K562 (cell line): ENCODE results near the gene MYMK. TPM values are rescaled to one million over a fixed set of nuclear protein-coding genes. Genes with fewer than 3 reads are reported as not detected.

Experiments used
- ATAC-seq: fragments of 200-7000 bp; cut with Tn5 transposase; 3 replicates; pipeline ENCODE4 v1.9.1; 2020; ENCODE audit warnings: moderate library complexity
- BruUV-seq: library from RNA; stranded (reverse); fragments of 400-500 nt; replicated peaks from 2 replicates; lab custom pipeline; 2021; lab: Mats Ljungman, UMichigan
- CTCF ChIA-PET: fragments of 300-600 bp; formaldehyde crosslinking; extraction: SDS; loops from one replicate; lab custom pipeline; 2021; ENCODE audit warnings: low intra/inter-chr PET ratio; lab: Yijun Ruan, JAX
- POLR2A ChIA-PET: fragments of 300-600, 350-650 bp; sonication (Branson Sonifier 250); formaldehyde crosslinking; extraction: SDS; loops from one replicate; lab custom pipeline; 2021; ENCODE audit warnings: antibody characterized with exemption, inconsistent platforms; lab: Yijun Ruan, JAX
- DNase-seq, 4 experiments: peaks; one replicate each; pipeline versions ENCODE4 v3.0.0 to v3.0.0-alpha.2; 2011 to 2018; ENCODE audit warnings: low spot score in 3 of 4, mixed read lengths in 3 of 4; ENCODE audit errors: extremely low read depth in 1 of 4
- FAIRE-seq: peaks from 2 replicates; lab custom pipeline; 2011; peaks lifted over from hg19 to GRCh38; lab: Jason Lieb, UNC
- H2AFZ ChIP-seq: 2 replicates; pipeline ENCODE4 v1.6.0; 2011; ENCODE audit warnings: low read depth, low read length, control low read depth, inconsistent platforms
- H3K27ac ChIP-seq: fragments of 200-600 bp; 3 replicates; pipeline ENCODE4 v1.8.0; 2011; ENCODE audit warnings: low read depth, mild to moderate bottlenecking, control low read depth, inconsistent platforms, low read length, moderate library complexity, mixed read lengths; ENCODE audit errors: extremely low read depth
- H3K27me3 ChIP-seq, 2 experiments: fragments of 300-600 bp in 1 of 2; 2 replicates in 1 of 2; 3 replicates in 1 of 2; pipeline versions ENCODE4 v1.6.0 to v1.8.0; 2011; ENCODE audit warnings: inconsistent platforms in 2 of 2, low read length in 2 of 2, mild to moderate bottlenecking in 1 of 2, mixed read lengths in 1 of 2, moderate library complexity in 1 of 2; ENCODE audit not compliant: control insufficient read depth in 2 of 2, insufficient read depth in 2 of 2
- H3K36me3 ChIP-seq: fragments of 300-600 bp; 3 replicates; pipeline ENCODE4 v1.8.0; 2011; ENCODE audit warnings: mild to moderate bottlenecking, low read length, inconsistent platforms; ENCODE audit not compliant: control insufficient read depth, insufficient read depth
- H3K4me1 ChIP-seq, 2 experiments: fragments of 200-600 bp in 1 of 2; replicated peaks in 1 of 2; 2 replicates in 1 of 2; 3 replicates in 1 of 2; pipeline versions ENCODE4 v1.5.1 to v1.8.0; 2011; ENCODE audit warnings: inconsistent platforms in 2 of 2, low read length in 2 of 2, mild to moderate bottlenecking in 1 of 2, mixed read lengths in 1 of 2, moderate library complexity in 1 of 2; ENCODE audit not compliant: control insufficient read depth in 2 of 2, insufficient read depth in 2 of 2
- H3K4me2 ChIP-seq: 2 replicates; pipeline ENCODE4 v1.6.1; 2011; ENCODE audit warnings: low read length, control low read depth, inconsistent platforms, mixed read lengths; ENCODE audit not compliant: insufficient read depth
- H3K4me3 ChIP-seq: fragments of 200-600 bp; sonication (generic), shearing (Covaris generic); 2 replicates; pipeline ENCODE4 v1.5.1; 2016; ENCODE audit warnings: control low read depth, inconsistent platforms
- H3K79me2 ChIP-seq: fragments of 200-600 bp; 3 replicates; pipeline ENCODE4 v1.8.0; 2011; ENCODE audit warnings: low read length, inconsistent platforms; ENCODE audit not compliant: control insufficient read depth, insufficient read depth
- H3K9ac ChIP-seq, 2 experiments: 2 replicates each; pipeline versions ENCODE4 v1.6.0 to v1.6.1; 2011; ENCODE audit warnings: low read depth in 2 of 2, low read length in 2 of 2, control low read depth in 1 of 2, inconsistent platforms in 1 of 2, mild to moderate bottlenecking in 1 of 2, mixed read lengths in 1 of 2; ENCODE audit not compliant: insufficient read depth in 1 of 2
- H3K9me1 ChIP-seq: one replicate; pipeline ENCODE4 v1.6.0; 2011; ENCODE audit warnings: inconsistent platforms, mild to moderate bottlenecking, low read length, moderate library complexity; ENCODE audit not compliant: control insufficient read depth, insufficient read depth
- H3K9me3 ChIP-seq: replicated peaks from 2 replicates; pipeline ENCODE4 v1.5.1; 2011; ENCODE audit warnings: low read depth, low read length, inconsistent platforms; ENCODE audit not compliant: control insufficient read depth, insufficient read depth
- H4K20me1 ChIP-seq: replicated peaks from 2 replicates; pipeline ENCODE4 v1.6.1; 2011; ENCODE audit warnings: low read length, inconsistent platforms, mixed read lengths; ENCODE audit not compliant: control insufficient read depth, insufficient read depth
- KLF1 ChIP-seq: fragments of 450-650 bp; IDR thresholded peaks from 2 replicates; pipeline ENCODE4 v1.6.1; 2016; ENCODE audit warnings: missing genetic modification characterization, missing compliant biosample characterization
- KLF10 ChIP-seq: fragments of 250-450 bp; sonication (Bioruptor Pico); IDR thresholded peaks from 2 replicates; pipeline ENCODE4 v1.6.1; 2021; ENCODE audit warnings: matching md5 sums
- NFRKB ChIP-seq: fragments of 450-650 bp; IDR thresholded peaks from 2 replicates; pipeline ENCODE4 v1.6.1; 2016; ENCODE audit warnings: low read depth
- SAFB2 ChIP-seq: fragments of 200-400 bp; formaldehyde crosslinking; IDR thresholded peaks from 2 replicates; pipeline ENCODE4 v1.6.1; 2018; ENCODE audit warnings: borderline replicate concordance, low read length, low read depth, moderate library complexity; ENCODE audit not compliant: severe bottlenecking
- ZBTB17 ChIP-seq: fragments of 450-650 bp; formaldehyde crosslinking; IDR thresholded peaks from 2 replicates; pipeline ENCODE4 v1.4.0; 2020; ENCODE audit warnings: mild to moderate bottlenecking
- ZNF24 ChIP-seq: fragments of 450-650 bp; IDR thresholded peaks from 2 replicates; pipeline ENCODE4 v1.6.1; 2016
- ZNF263 ChIP-seq: sonication (generic); formaldehyde crosslinking; IDR thresholded peaks from 2 replicates; pipeline ENCODE4 v1.8.0; 2022; ENCODE audit warnings: mild to moderate bottlenecking, missing genetic modification reagents, borderline replicate concordance
- ZNF589 ChIP-seq: fragments of 200-800 bp; sonication (Bioruptor generic); IDR thresholded peaks from 2 replicates; pipeline ENCODE4 v1.6.1; 2016; ENCODE audit warnings: low read depth, missing genetic modification characterization, missing compliant biosample characterization
- WGBS: fragments of 100-300 bp; shearing (Covaris generic); methylation state at CpG from one replicate; pipeline ENCODE4 v1.1.6; 2016; ENCODE audit warnings: low coverage, mixed read lengths; ENCODE audit not compliant: insufficient coverage; ENCODE audit errors: missing lambda C conversion rate; 5-methylcytosine and 5-hydroxymethylcytosine counted together
- in situ Hi-C: fragments of 300-500 bp; cut with MboI; formaldehyde crosslinking; loops from 4 replicates; pipeline ENCODE4 v1.15.0; 2018; ENCODE audit warnings: inconsistent platforms, mixed read lengths
- intact Hi-C: fragments of 100-400 bp; cut with micrococcal nuclease; formaldehyde crosslinking; loops from 2 replicates; pipeline ENCODE4 v1.14.2; 2022
- polyA plus RNA-seq, 8 experiments: library from polyadenylated mRNA; depleted of rRNA in 4 of 8; stranded (reverse) in 5 of 8; unstranded in 3 of 8; fragments of >200 nt; fragmentation: Nextera tagmentation in 2 of 8; fragmentation: Illumina TruSeq in 1 of 8; extraction: Ambion mirVana in 2 of 8; extraction: Trizol in 1 of 8; gene quantifications; 2 replicates each; pipeline versions ENCODE4 v1.2.1 to v1.2.3, GENCODE V29; 2011 to 2014; ENCODE audit warnings: inconsistent platforms in 1 of 8, missing spikeins in 1 of 8
- total RNA-seq, 7 experiments: library from RNA; depleted of rRNA in 6 of 7; stranded (reverse); fragments of >200 nt in 6 of 7; fragmentation: Illumina TruSeq in 2 of 7; extraction: Trizol in 2 of 7; gene quantifications; 2 replicates each; pipeline versions ENCODE4 v1.2.1 to v1.2.3, GENCODE V29; 2011 to 2021; ENCODE audit warnings: low replicate concordance in 1 of 7

The MYMK gene
- total and polyA plus RNA-seq, 9 of the 15 experiments (the other 6 are each of a cell fraction or from before 2014, with no cell fraction given): not detected

DNA sequence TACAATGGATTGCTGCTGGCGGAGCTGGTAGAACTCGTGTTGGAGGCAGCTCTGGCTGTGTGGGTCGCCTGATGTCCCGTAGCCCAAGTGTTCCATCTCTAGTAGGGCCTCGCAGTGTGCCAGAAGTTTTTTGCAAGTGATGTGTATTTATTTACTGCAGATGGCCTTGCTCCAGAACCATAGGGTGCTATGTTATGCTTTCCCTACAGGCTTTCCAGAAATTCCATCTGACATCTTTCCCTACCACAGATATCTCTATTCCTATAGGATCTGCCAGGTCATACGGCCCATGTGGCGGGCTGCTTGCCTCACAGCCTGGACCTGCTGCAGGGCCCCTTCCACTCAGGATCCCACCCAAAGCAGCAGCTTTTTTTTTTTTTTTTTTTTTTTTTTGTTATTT, 26.7 kb upstream of the MYMK start:
- Histone ChIP-seq H2AFZ (no peak overlapping the region), H3K9ac (no peak overlapping the region), H3K4me2 (no peak overlapping the region), H3K27ac (no peak overlapping the region), H3K27me3 (peaks cover 8 to 68% of the 10 kb centered on the region in 2 experiments; a peak in 4 of 5 replicates), H3K4me3 (no peak overlapping the region), H4K20me1 (no peaks in the 10 kb centered on the region; the same call in none of the 2 replicates), H3K9me3 (no peaks in the 10 kb centered on the region), H3K79me2 (no peaks in the 10 kb centered on the region), H3K36me3 (no peaks in the 10 kb centered on the region), H3K9me1 (no peaks in the 10 kb centered on the region), H3K4me1 (peaks cover 0 to 1% of the 10 kb centered on the region in 2 experiments; a peak in 2 of 5 replicates)
- TF ChIP-seq KLF10 (CRISPR knock-in tag): no peak
- no peak for TF ChIP-seq SAFB2
- no peak for TF ChIP-seq ZNF589 (CRISPR knock-in tag)
- no peak for TF ChIP-seq KLF1
- no peak for TF ChIP-seq ZBTB17 (CRISPR knock-in tag)
- TF ChIP-seq ZNF263 (CRISPR knock-in tag): no peak
- FAIRE-seq (no peak), ATAC-seq (no peak), DNase-seq (no peak)
- in situ Hi-C loops: no loop called here
- 3% methylated on average over 7 of the region's 7 CpGs for WGBS
- intact Hi-C loops: no loop called here
- CTCF ChIA-PET: no interaction called here
- POLR2A ChIA-PET: interaction anchor here (0.7 to 1.5 kb wide), 2 partner anchors 8 to 482 kb away, joined by 3 read pairs; no protein-coding TSS in a partner anchor
- no TSS peak for BruUV-seq

GRCh38 chr9:133547116-133547515, 22.4 kb upstream of the MYMK start:
- H3K79me2 ChIP-seq: no peaks in the 10 kb centered on the region
- BruUV-seq: no TSS peak
- FAIRE-seq (no peak), ATAC-seq (no peak), DNase-seq (no peak)
- H2AFZ ChIP-seq: no peak overlapping the region
- H3K4me2 ChIP-seq: no peak overlapping the region
- CTCF ChIA-PET: no interaction called here
- POLR2A ChIA-PET: interaction anchor here (1.0 kb wide), 1 partner anchor 132 kb away, joined by 3 read pairs; no protein-coding TSS in a partner anchor
- H3K36me3 ChIP-seq: no peaks in the 10 kb centered on the region
- H3K9me1 ChIP-seq: peaks cover 4% of the 10 kb centered on the region
- 10% methylated on average over 15 of the region's 15 CpGs for WGBS
- peaks cover 18% of the 10 kb centered on the region for H4K20me1 ChIP-seq
- H3K27me3 ChIP-seq: peaks cover 12 to 59% of the 10 kb centered on the region in 2 experiments
- peak; percentile 60 for TF ChIP-seq ZNF24
- no peak for TF ChIP-seq NFRKB
- H3K9me3 ChIP-seq: no peaks in the 10 kb centered on the region
- no peak overlapping the region for H3K9ac ChIP-seq
- peaks cover 0 to 15% of the 10 kb centered on the region in 2 experiments; a peak in 2 of 5 replicates for H3K4me1 ChIP-seq
- H3K4me3 ChIP-seq: no peak overlapping the region
- H3K27ac ChIP-seq: no peak overlapping the region
- intact Hi-C loops (no loop called here), in situ Hi-C loops (no loop called here)
